ENCODE results near the gene MOSPD3.

Gene MOSPD3

DNA sequence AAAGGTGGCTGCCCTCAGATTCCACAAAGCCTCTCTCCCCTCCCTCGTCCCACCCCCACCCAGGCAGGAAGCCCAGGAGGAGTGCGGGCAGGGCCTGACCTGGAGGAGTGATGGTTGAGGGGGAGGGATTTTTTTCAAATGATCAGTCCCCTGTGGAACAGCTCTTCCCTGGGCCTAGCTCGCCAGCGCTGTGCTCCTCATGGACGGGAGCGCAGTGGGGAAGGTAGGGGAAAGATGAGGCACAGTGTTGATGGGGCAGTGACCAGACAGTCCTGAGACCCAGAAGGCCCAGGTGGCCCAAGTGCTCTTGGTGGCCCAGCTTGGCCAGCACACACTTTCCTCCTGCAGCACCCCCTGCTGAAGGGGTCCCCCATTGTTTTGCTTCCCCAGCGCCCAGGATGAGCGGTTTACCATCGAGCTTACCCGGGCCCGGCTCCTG is 47.2 kb upstream of the MOSPD3 start:
- no peaks in the 10 kb centered on the region for H3F3A ChIP-seq (ENCODE audit: insufficient read depth, low read length)
- no peak overlapping the region for H3K27ac ChIP-seq (ENCODE audit: low read depth, low read length, poor library complexity, severe bottlenecking)
- H4K20me1 ChIP-seq (ENCODE audit: insufficient read depth, low read length), result no peaks in the 10 kb centered on the region
- TF ChIP-seq CTCF (IDR thresholded peaks at IDR 0.05; ENCODE audit: low read length) (no peak), EZH2 (IDR thresholded peaks at IDR 0.05; ENCODE audit: borderline replicate concordance, low read length) (no peak)
- no peak overlapping the region for H3K4me2 ChIP-seq (ENCODE audit: low read length)
- H3K79me2 ChIP-seq (ENCODE audit: insufficient read depth, low read length), result no peaks in the 10 kb centered on the region
- H3K27me3 ChIP-seq (ENCODE audit: insufficient read depth, low read length), result 0 out of 2 replicates have a peak, but pooled peaks cover 5% of the 10 kb centered on the region
- no peak overlapping the region for H3K9ac ChIP-seq (ENCODE audit: low read length)
- no peak overlapping the region for H3K4me3 ChIP-seq (ENCODE audit: low read depth, low read length, poor library complexity, severe bottlenecking)
- no peaks in the 10 kb centered on the region for H3K9me3 ChIP-seq (ENCODE audit: low read length)
- H3K9me2 ChIP-seq (ENCODE audit: low read depth, low read length), result no peaks in the 10 kb centered on the region
- H3K4me1 ChIP-seq (ENCODE audit: insufficient read depth, low read length, severe bottlenecking), result peaks cover 13% of the 10 kb centered on the region
- H3K36me3 ChIP-seq (ENCODE audit: insufficient read depth, low read length), result no peaks in the 10 kb centered on the region
- no peak overlapping the region for H2AFZ ChIP-seq (ENCODE audit: low read length)

DNA sequence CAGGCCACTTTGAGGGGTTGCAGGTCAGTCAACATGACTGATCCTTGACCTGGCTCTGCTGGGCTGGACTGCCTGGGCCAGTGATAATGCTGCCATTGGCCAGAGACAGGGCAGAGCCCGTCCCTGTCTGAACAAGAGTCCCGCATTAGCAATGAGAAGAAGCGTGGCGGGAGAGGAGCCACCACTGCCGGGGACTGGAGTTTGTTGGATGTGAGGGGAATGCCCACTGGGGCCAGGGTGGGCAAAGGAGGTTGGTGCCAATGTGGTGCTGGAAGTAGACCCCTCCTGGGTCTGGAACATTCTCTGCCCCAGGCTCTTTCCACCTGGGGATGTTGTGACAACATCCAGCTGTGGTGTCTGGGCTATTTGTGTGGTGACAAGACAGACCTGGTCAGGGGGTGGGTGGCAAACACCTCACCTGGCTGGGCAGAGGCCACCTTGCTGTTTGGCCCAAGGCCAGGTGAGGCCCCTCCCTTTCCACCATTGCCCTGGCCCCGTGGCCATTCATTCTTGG is 46.3 kb upstream of the MOSPD3 start:
- Histone ChIP-seq H3K79me2 (ENCODE audit: insufficient read depth, low read length) (no peaks in the 10 kb centered on the region), H3K27me3 (ENCODE audit: insufficient read depth, low read length) (0 out of 2 replicates have a peak, but pooled peaks cover 5% of the 10 kb centered on the region), H3K4me3 (ENCODE audit: low read depth, low read length, poor library complexity, severe bottlenecking) (no peak overlapping the region), H3K36me3 (ENCODE audit: insufficient read depth, low read length) (no peaks in the 10 kb centered on the region), H3F3A (ENCODE audit: insufficient read depth, low read length) (no peaks in the 10 kb centered on the region), H2AFZ (ENCODE audit: low read length) (no peak overlapping the region), H3K4me2 (ENCODE audit: low read length) (no peak overlapping the region), H3K9me2 (ENCODE audit: low read depth, low read length) (no peaks in the 10 kb centered on the region), H3K4me1 (ENCODE audit: insufficient read depth, low read length, severe bottlenecking) (peaks cover 22% of the 10 kb centered on the region), H3K27ac (ENCODE audit: low read depth, low read length, poor library complexity, severe bottlenecking) (no peak overlapping the region), H4K20me1 (ENCODE audit: insufficient read depth, low read length) (no peaks in the 10 kb centered on the region), H3K9ac (ENCODE audit: low read length) (no peak overlapping the region), H3K9me3 (ENCODE audit: low read length) (no peaks in the 10 kb centered on the region)
- no peak for TF ChIP-seq CTCF (IDR thresholded peaks at IDR 0.05; ENCODE audit: low read length)
- TF ChIP-seq EZH2 (IDR thresholded peaks at IDR 0.05; ENCODE audit: borderline replicate concordance, low read length), result no peak

GRCh38 chr7:100567031-100567730 is 45.2 kb upstream of the MOSPD3 start:
- H3K4me1 ChIP-seq (ENCODE audit: insufficient read depth, low read length, severe bottlenecking), result peaks cover 31% of the 10 kb centered on the region
- H3K9me3 ChIP-seq (ENCODE audit: low read length), result no peaks in the 10 kb centered on the region
- 0 out of 2 replicates have a peak, but pooled peaks cover 5% of the 10 kb centered on the region for H3K27me3 ChIP-seq (ENCODE audit: insufficient read depth, low read length)
- no peaks in the 10 kb centered on the region for H3F3A ChIP-seq (ENCODE audit: insufficient read depth, low read length)
- no peaks in the 10 kb centered on the region for H3K79me2 ChIP-seq (ENCODE audit: insufficient read depth, low read length)
- no peaks in the 10 kb centered on the region for H3K9me2 ChIP-seq (ENCODE audit: low read depth, low read length)
- TF ChIP-seq EZH2 (IDR thresholded peaks at IDR 0.05; ENCODE audit: borderline replicate concordance, low read length) (no peak), CTCF (IDR thresholded peaks at IDR 0.05; ENCODE audit: low read length) (no peak)
- no peak overlapping the region for H3K9ac ChIP-seq (ENCODE audit: low read length)
- H2AFZ ChIP-seq (ENCODE audit: low read length), result no peak overlapping the region
- no peak overlapping the region for H3K4me2 ChIP-seq (ENCODE audit: low read length)
- H3K4me3 ChIP-seq (ENCODE audit: low read depth, low read length, poor library complexity, severe bottlenecking), result no peak overlapping the region
- no peaks in the 10 kb centered on the region for H3K36me3 ChIP-seq (ENCODE audit: insufficient read depth, low read length)
- no peak overlapping the region for H3K27ac ChIP-seq (ENCODE audit: low read depth, low read length, poor library complexity, severe bottlenecking)
- H4K20me1 ChIP-seq (ENCODE audit: insufficient read depth, low read length), result no peaks in the 10 kb centered on the region

Data from OCI-LY1 (cell line).